Activated B cell treated with CpG ODN at 0.5 μM for 24 hours (primary cell): ENCODE results near the gene IFFO2. TPM values are rescaled to one million over a fixed set of nuclear protein-coding genes. Genes with fewer than 3 reads are reported as not detected.

Experiments
- ATAC-seq: fragments of 200-7000 bp; cut with Tn5 transposase; one replicate; pipeline ENCODE4 v1.10.0; 2021; ENCODE audit warnings: low read depth, mild to moderate bottlenecking, moderate library complexity
- CTCF ChIA-PET: fragments of 350-600 bp; sonication (Branson Sonifier 250); formaldehyde crosslinking; loops from one replicate; lab custom pipeline; 2021; ENCODE audit warnings: antibody characterized with exemption; lab: Charles Lee
- POLR2A ChIA-PET: fragments of 350-600 bp; sonication (Branson Sonifier 250); formaldehyde crosslinking; loops from one replicate; lab custom pipeline; 2021; ENCODE audit warnings: antibody characterized with exemption; lab: Charles Lee
- DNase-seq: peaks from one replicate; pipeline ENCODE4 v3.0.0; 2022
- H3K27ac Mint-ChIP-seq: one replicate; pipeline ENCODE4 v1.8.0; 2020; ENCODE audit warnings: mixed read lengths
- H3K27me3 Mint-ChIP-seq: one replicate; pipeline ENCODE4 v1.8.0; 2021; ENCODE audit warnings: mixed read lengths
- H3K36me3 Mint-ChIP-seq: one replicate; pipeline ENCODE4 v1.8.0; 2021; ENCODE audit warnings: low read depth, mixed read lengths
- H3K4me1 Mint-ChIP-seq: one replicate; pipeline ENCODE4 v1.8.0; 2021; ENCODE audit warnings: mixed read lengths
- H3K4me3 Mint-ChIP-seq: one replicate; pipeline ENCODE4 v1.8.0; 2020; ENCODE audit warnings: mild to moderate bottlenecking, mixed read lengths
- H3K9me3 Mint-ChIP-seq: one replicate; pipeline ENCODE4 v1.8.0; 2020; ENCODE audit warnings: mixed read lengths
- CTCF ChIP-seq: fragments of 200-600 bp; IDR thresholded peaks from one replicate; pipeline ENCODE4 v1.8.0; 2022; ENCODE audit warnings: antibody characterized with exemption, mild to moderate bottlenecking
- intact Hi-C: fragments of 100-400 bp; cut with micrococcal nuclease; formaldehyde crosslinking; loops from one replicate; pipeline ENCODE4 v1.15.1; 2024
- total RNA-seq: library from RNA; stranded (reverse); gene quantifications from 2 replicates; pipeline ENCODE4 v1.2.3, GENCODE V29; 2022

IFFO2 gene
- total RNA-seq, 1 donor from 2014 or later, result 13.0 TPM

- POLR2A ChIA-PET, result interaction anchor here (1.0 to 1.9 kb wide), 2 partner anchors 11 to 13 kb away, joined by 5 to 7 read pairs; no protein-coding TSS in a partner anchor
- DNase-seq (no peak), ATAC-seq (no peak)
- no peak overlapping the region for H3K4me3 Mint-ChIP-seq
- no peaks in the 10 kb centered on the region for H3K9me3 Mint-ChIP-seq
- CTCF ChIA-PET, result interaction anchor here (0.7 to 1.4 kb wide), 2 partner anchors 12 to 19 kb away, joined by 3 read pairs; no protein-coding TSS in a partner anchor
- H3K27me3 Mint-ChIP-seq, result no peaks in the 10 kb centered on the region
- H3K4me1 Mint-ChIP-seq, result peaks cover 33% of the 10 kb centered on the region
- intact Hi-C loops, result no loop called here
- H3K27ac Mint-ChIP-seq, result no peak overlapping the region
- no peak for TF ChIP-seq CTCF
- H3K36me3 Mint-ChIP-seq, result peaks cover 3% of the 10 kb centered on the region
These were observed 16.8 kb downstream of the IFFO2 start for GRCh38 chr1:18939398-18940302.

- no peaks in the 10 kb centered on the region for H3K9me3 Mint-ChIP-seq
- POLR2A ChIA-PET, result interaction anchor here (0.5 to 1.0 kb wide), 3 partner anchors 11 to 16 kb away, joined by 3 to 6 read pairs (median 5); no protein-coding TSS in a partner anchor
- peaks cover 3% of the 10 kb centered on the region for H3K36me3 Mint-ChIP-seq
- no peak for TF ChIP-seq CTCF
- no peak overlapping the region for H3K27ac Mint-ChIP-seq
- no peak for DNase-seq
- intact Hi-C loops, result no loop called here
- CTCF ChIA-PET, result interaction anchor here (0.7 to 1.4 kb wide), 2 partner anchors 13 to 20 kb away, joined by 3 read pairs; no protein-coding TSS in a partner anchor
- H3K4me1 Mint-ChIP-seq, result peaks cover 31% of the 10 kb centered on the region
- H3K27me3 Mint-ChIP-seq, result no peaks in the 10 kb centered on the region
- ATAC-seq, result no peak
- no peak overlapping the region for H3K4me3 Mint-ChIP-seq
These were observed 17.8 kb downstream of the IFFO2 start for GRCh38 chr1:18938707-18939070.

GRCh38 chr1:18938008-18938706, 18.3 kb downstream of the IFFO2 start:
- ChIA-PET POLR2A (interaction anchor here (0.5 to 1.0 kb wide), 3 partner anchors 11 to 17 kb away, joined by 3 to 6 read pairs (median 5); no protein-coding TSS in a partner anchor), CTCF (interaction anchor here (1.1 to 1.4 kb wide), 2 partner anchors 12 to 13 kb away, joined by 3 read pairs; no protein-coding TSS in a partner anchor)
- Mint-ChIP-seq H3K36me3 (no peaks in the 10 kb centered on the region), H3K27me3 (no peaks in the 10 kb centered on the region), H3K9me3 (no peaks in the 10 kb centered on the region), H3K4me3 (no peak overlapping the region), H3K4me1 (peaks cover 29% of the 10 kb centered on the region), H3K27ac (no peak overlapping the region)
- ATAC-seq (peak; percentile 47), DNase-seq (no peak)
- TF ChIP-seq CTCF, result no peak
- intact Hi-C loops, result no loop called here

- POLR2A ChIA-PET, result interaction anchor here (0.6 to 1.0 kb wide), 2 partner anchors 14 to 314 kb away, joined by 3 to 5 read pairs; partner anchors contain the start of gene MRTO4
- DNase-seq (no peak), ATAC-seq (no peak)
- Mint-ChIP-seq H3K9me3 (no peaks in the 10 kb centered on the region), H3K27ac (no peak overlapping the region), H3K4me3 (no peak overlapping the region), H3K4me1 (peaks cover 31% of the 10 kb centered on the region), H3K27me3 (no peaks in the 10 kb centered on the region), H3K36me3 (no peaks in the 10 kb centered on the region)
- TF ChIP-seq CTCF, result no peak
- intact Hi-C loops, result no loop called here
- CTCF ChIA-PET, result interaction anchor here (1.1 kb wide), 1 partner anchor 13 kb away, joined by 3 read pairs; no protein-coding TSS in a partner anchor
These were observed 18.9 kb downstream of the IFFO2 start for GRCh38 chr1:18937539-18937938.
